ENCODE data around the gene SGCD. TPM values are rescaled to one million over a fixed set of nuclear protein-coding genes. Genes with fewer than 3 reads are reported as not detected.

The SGCD gene
- total RNA-seq, 4 donors from 2014 or later = 0.83 to 9.6 (median 1.9) TPM

DNA sequence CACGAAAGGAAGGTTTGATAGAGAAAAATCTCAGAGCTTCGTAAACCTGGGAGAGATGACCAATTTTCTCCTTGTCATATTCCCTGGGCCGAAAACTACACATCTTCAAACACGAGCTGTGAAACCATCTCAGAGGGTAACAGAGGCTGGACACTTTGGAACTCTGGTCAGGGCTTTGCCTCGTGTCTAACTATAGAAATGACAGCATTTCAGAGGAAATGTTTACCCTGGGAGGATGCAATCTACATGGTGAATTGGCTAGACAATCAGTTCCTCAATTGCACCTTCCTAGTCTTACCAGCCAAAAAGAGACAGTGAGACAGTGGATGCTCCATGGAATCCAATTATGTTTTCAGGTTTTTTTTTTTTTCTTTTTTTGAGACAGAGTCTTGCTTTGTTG is 414.6 kb downstream of the SGCD start:
- no peaks in the 10 kb centered on the region for H3K4me1 ChIP-seq
- H3K4me3 ChIP-seq = no peak overlapping the region
- H3K27me3 ChIP-seq = no peaks in the 10 kb centered on the region
- H3K27ac ChIP-seq = no peak overlapping the region
- DNase-seq = no peak
- no peaks in the 10 kb centered on the region for H3K36me3 ChIP-seq
- no peaks in the 10 kb centered on the region for H3K9me3 ChIP-seq
- TF ChIP-seq, protein P1, sequence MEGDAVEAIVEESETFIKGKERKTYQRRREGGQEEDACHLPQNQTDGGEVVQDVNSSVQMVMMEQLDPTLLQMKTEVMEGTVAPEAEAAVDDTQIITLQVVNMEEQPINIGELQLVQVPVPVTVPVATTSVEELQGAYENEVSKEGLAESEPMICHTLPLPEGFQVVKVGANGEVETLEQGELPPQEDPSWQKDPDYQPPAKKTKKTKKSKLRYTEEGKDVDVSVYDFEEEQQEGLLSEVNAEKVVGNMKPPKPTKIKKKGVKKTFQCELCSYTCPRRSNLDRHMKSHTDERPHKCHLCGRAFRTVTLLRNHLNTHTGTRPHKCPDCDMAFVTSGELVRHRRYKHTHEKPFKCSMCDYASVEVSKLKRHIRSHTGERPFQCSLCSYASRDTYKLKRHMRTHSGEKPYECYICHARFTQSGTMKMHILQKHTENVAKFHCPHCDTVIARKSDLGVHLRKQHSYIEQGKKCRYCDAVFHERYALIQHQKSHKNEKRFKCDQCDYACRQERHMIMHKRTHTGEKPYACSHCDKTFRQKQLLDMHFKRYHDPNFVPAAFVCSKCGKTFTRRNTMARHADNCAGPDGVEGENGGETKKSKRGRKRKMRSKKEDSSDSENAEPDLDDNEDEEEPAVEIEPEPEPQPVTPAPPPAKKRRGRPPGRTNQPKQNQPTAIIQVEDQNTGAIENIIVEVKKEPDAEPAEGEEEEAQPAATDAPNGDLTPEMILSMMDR (IDR thresholded peaks at IDR 0.05) = no peak
- TF ChIP-seq POLR2A (IDR thresholded peaks at IDR 0.05) = no peak

DNA sequence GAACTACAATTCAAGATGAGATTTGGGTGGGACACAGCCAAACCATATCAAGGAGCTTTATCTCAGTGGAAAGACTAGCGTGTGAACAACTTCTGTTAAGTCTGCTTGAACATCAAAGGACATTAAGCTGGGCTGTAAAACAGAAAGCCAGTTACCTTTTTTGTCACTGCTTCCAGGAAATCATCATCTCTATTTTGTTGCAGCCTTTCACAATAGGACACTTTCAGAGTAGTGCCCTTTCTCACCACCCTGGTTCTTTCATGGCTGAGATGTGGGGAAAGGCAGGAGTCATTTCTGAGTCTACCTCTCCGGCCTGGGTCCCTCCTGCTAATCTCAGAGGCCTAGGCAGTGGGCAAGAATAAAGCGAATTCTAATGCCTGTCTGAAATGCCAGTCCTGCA is 426.9 kb downstream of the SGCD start:
- no peaks in the 10 kb centered on the region for H3K9me3 ChIP-seq

DNA sequence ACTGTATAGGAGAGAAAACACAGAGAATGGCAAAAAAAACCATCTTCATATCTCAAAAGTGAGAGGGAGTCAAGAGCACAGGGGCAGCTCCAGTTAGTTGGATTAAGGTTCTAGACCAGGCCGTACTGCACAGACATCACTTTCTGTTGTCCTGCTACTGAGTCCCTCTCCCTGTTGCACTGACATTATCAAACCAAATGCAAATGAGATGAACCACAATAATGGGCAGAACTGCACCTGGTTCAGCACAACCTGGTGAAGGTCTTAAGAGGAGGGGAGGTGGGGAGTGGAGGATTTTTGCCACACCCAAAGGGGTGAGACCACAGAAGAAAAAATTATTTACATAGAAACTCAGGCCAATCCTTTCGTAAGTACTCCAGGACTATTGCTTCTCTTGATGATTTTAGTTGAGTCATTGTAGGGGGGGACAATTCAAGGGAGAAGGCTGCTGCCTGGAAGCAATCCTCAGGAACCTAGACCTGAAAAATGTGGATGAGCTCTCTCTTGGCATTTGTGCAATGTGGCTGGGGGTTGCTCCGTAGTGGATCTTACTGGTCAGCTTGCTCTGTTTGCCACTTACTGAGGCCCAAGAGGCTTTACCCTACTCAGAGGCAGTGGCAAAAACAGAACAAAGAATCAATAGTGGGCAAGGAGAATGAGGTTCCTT is 428.6 kb downstream of the SGCD start:
- DNase-seq = no peak
- TF ChIP-seq, protein P1 (IDR thresholded peaks at IDR 0.05) = no peak
- no peak for TF ChIP-seq POLR2A (IDR thresholded peaks at IDR 0.05)
- Histone ChIP-seq H3K36me3 (no peaks in the 10 kb centered on the region), H3K27me3 (no peaks in the 10 kb centered on the region), H3K4me3 (no peak overlapping the region), H3K4me1 (no peaks in the 10 kb centered on the region), H3K27ac (no peak overlapping the region), H3K9me3 (no peaks in the 10 kb centered on the region)

More for the DNA sequence above, 426.9 kb downstream of the SGCD start:
- Histone ChIP-seq H3K36me3 (no peaks in the 10 kb centered on the region), H3K4me1 (no peaks in the 10 kb centered on the region), H3K27ac (no peak overlapping the region), H3K27me3 (no peaks in the 10 kb centered on the region), H3K4me3 (no peak overlapping the region)
- no peak for TF ChIP-seq POLR2A (IDR thresholded peaks at IDR 0.05)
- TF ChIP-seq, protein P1 (IDR thresholded peaks at IDR 0.05) = no peak
- no peak for DNase-seq

- DNase-seq = no peak
- Histone ChIP-seq H3K27ac (no peak overlapping the region), H3K9me3 (no peaks in the 10 kb centered on the region), H3K4me3 (no peak overlapping the region), H3K27me3 (no peaks in the 10 kb centered on the region), H3K4me1 (no peaks in the 10 kb centered on the region), H3K36me3 (no peaks in the 10 kb centered on the region)
- no peak for TF ChIP-seq POLR2A (IDR thresholded peaks at IDR 0.05)
- TF ChIP-seq, protein P1 (IDR thresholded peaks at IDR 0.05) = no peak
Measured at GRCh38 chr5:156758011-156758791, 431.2 kb downstream of the SGCD start.

- Histone ChIP-seq H3K4me1 (no peaks in the 10 kb centered on the region), H3K36me3 (no peaks in the 10 kb centered on the region), H3K9me3 (no peaks in the 10 kb centered on the region), H3K27me3 (no peaks in the 10 kb centered on the region), H3K4me3 (no peak overlapping the region), H3K27ac (no peak overlapping the region)
- TF ChIP-seq, protein P1 (IDR thresholded peaks at IDR 0.05) = no peak
- no peak for TF ChIP-seq POLR2A (IDR thresholded peaks at IDR 0.05)
- no peak for DNase-seq
Measured at GRCh38 chr5:156759156-156759555, 432.2 kb downstream of the SGCD start.
